Measurements from ENCODE around the gene FRAS1.

GRCh38 chr4:78417603-78418002, 360.5 kb downstream of the FRAS1 start:
- TF ChIP-seq CTCF (IDR thresholded peaks at IDR 0.05) (no peak), JUN (CRISPR knock-in tag; IDR thresholded peaks at IDR 0.05) (no peak), PREB (CRISPR knock-in tag; IDR thresholded peaks at IDR 0.05; ENCODE audit: borderline replicate concordance) (no peak), USF1 (CRISPR knock-in tag; IDR thresholded peaks at IDR 0.05) (no peak), TEAD4 (CRISPR knock-in tag; IDR thresholded peaks at IDR 0.05) (no peak), ZNF121 (CRISPR knock-in tag; IDR thresholded peaks at IDR 0.05) (no peak), PRDM15 (CRISPR knock-in tag; IDR thresholded peaks at IDR 0.05) (no peak)

Data from WTC11 (cell line).